ENCODE data around the gene RIPK1. TPM values are rescaled to one million over a fixed set of nuclear protein-coding genes. Genes with fewer than 3 reads are reported as not detected.

The RIPK1 gene
- total and polyA plus RNA-seq, 9 of the 15 experiments (the other 6 are each of a cell fraction or from before 2014, with no cell fraction given) = 3.8 to 24.9 (median 17.7) TPM

DNA sequence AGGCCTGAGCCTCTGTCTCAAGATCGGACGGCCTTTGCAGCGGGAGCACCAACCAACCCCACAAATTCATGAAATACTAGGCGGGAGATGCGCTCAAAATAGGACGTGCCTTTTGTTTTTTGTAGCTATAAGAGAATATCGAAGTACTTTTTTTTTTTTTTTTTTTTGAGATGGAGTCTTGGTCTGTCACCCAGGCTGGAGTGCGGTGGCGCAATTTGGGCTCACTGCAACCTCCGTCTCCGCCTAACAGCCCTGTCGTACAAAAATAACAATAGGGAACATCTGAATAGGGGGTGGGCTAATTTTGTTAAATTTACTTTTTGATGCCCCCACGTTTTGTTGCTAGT is 94.9 kb downstream of the RIPK1 start (continued):
- TF ChIP-seq, protein P1, sequence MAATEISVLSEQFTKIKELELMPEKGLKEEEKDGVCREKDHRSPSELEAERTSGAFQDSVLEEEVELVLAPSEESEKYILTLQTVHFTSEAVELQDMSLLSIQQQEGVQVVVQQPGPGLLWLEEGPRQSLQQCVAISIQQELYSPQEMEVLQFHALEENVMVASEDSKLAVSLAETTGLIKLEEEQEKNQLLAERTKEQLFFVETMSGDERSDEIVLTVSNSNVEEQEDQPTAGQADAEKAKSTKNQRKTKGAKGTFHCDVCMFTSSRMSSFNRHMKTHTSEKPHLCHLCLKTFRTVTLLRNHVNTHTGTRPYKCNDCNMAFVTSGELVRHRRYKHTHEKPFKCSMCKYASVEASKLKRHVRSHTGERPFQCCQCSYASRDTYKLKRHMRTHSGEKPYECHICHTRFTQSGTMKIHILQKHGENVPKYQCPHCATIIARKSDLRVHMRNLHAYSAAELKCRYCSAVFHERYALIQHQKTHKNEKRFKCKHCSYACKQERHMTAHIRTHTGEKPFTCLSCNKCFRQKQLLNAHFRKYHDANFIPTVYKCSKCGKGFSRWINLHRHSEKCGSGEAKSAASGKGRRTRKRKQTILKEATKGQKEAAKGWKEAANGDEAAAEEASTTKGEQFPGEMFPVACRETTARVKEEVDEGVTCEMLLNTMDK (IDR thresholded peaks at IDR 0.05; ENCODE audit: borderline replicate concordance, insufficient read depth, low read depth, low read length, poor library complexity, severe bottlenecking) = no peak
- TF ChIP-seq HDAC1 (IDR thresholded peaks at IDR 0.05) = 0 out of 4 replicates have a peak, but pooled peaks of 1 of the 2 experiments have one; percentile 7
- TF ChIP-seq, protein P2, sequence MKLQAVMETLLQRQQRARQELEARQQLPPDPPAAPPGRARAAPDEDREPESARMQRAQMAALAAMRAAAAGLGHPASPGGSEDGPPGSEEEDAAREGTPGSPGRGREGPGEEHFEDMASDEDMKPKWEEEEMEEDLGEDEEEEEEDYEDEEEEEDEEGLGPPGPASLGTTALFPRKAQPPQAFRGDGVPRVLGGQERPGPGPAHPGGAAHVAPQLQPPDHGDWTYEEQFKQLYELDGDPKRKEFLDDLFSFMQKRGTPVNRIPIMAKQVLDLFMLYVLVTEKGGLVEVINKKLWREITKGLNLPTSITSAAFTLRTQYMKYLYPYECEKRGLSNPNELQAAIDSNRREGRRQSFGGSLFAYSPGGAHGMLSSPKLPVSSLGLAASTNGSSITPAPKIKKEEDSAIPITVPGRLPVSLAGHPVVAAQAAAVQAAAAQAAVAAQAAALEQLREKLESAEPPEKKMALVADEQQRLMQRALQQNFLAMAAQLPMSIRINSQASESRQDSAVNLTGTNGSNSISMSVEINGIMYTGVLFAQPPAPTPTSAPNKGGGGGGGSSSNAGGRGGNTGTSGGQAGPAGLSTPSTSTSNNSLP (IDR thresholded peaks at IDR 0.05; ENCODE audit: borderline replicate concordance, low read depth, low read length) = no peak
- TF ChIP-seq, protein P3, sequence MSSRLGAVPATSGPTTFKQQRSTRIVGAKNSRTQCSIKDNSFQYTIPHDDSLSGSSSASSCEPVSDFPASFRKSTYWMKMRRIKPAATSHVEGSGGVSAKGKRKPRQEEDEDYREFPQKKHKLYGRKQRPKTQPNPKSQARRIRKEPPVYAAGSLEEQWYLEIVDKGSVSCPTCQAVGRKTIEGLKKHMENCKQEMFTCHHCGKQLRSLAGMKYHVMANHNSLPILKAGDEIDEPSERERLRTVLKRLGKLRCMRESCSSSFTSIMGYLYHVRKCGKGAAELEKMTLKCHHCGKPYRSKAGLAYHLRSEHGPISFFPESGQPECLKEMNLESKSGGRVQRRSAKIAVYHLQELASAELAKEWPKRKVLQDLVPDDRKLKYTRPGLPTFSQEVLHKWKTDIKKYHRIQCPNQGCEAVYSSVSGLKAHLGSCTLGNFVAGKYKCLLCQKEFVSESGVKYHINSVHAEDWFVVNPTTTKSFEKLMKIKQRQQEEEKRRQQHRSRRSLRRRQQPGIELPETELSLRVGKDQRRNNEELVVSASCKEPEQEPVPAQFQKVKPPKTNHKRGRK (tag; IDR thresholded peaks at IDR 0.05) = no peak
- no peak; the same call in 1 of the 2 replicates for TF ChIP-seq SMARCC2 (IDR thresholded peaks at IDR 0.05; ENCODE audit: low read depth)
- TF ChIP-seq, protein P4, sequence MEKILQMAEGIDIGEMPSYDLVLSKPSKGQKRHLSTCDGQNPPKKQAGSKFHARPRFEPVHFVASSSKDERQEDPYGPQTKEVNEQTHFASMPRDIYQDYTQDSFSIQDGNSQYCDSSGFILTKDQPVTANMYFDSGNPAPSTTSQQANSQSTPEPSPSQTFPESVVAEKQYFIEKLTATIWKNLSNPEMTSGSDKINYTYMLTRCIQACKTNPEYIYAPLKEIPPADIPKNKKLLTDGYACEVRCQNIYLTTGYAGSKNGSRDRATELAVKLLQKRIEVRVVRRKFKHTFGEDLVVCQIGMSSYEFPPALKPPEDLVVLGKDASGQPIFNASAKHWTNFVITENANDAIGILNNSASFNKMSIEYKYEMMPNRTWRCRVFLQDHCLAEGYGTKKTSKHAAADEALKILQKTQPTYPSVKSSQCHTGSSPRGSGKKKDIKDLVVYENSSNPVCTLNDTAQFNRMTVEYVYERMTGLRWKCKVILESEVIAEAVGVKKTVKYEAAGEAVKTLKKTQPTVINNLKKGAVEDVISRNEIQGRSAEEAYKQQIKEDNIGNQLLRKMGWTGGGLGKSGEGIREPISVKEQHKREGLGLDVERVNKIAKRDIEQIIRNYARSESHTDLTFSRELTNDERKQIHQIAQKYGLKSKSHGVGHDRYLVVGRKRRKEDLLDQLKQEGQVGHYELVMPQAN (IDR thresholded peaks at IDR 0.05; ENCODE audit: borderline replicate concordance) = peak; percentile 26; the same call in 1 of the 2 replicates
- TF ChIP-seq ZNF766 (CRISPR knock-in tag; conservative IDR thresholded peaks at IDR 0.05) = peak; percentile 82; the same call in 1 of the 2 replicates
- TF ChIP-seq BRD4 (IDR thresholded peaks at IDR 0.05) = no peak
- no peak for TF ChIP-seq KHSRP (IDR thresholded peaks at IDR 0.05)
- no peak for TF ChIP-seq BRCA1 (IDR thresholded peaks at IDR 0.05)
- no peak for TF ChIP-seq BRCA1 (CRISPR knock-in tag; IDR thresholded peaks at IDR 0.05)
- no peak for TF ChIP-seq ZKSCAN8 (CRISPR knock-in tag; IDR thresholded peaks at IDR 0.05)
- TF ChIP-seq KLF6 (CRISPR knock-in tag; IDR thresholded peaks at IDR 0.05; ENCODE audit: borderline replicate concordance) = peak; percentile 24; the same call in 1 of the 2 replicates
- peak; percentile 38; the same call in 1 of the 2 replicates for TF ChIP-seq HDGF (IDR thresholded peaks at IDR 0.05)
- TF ChIP-seq, protein P5, sequence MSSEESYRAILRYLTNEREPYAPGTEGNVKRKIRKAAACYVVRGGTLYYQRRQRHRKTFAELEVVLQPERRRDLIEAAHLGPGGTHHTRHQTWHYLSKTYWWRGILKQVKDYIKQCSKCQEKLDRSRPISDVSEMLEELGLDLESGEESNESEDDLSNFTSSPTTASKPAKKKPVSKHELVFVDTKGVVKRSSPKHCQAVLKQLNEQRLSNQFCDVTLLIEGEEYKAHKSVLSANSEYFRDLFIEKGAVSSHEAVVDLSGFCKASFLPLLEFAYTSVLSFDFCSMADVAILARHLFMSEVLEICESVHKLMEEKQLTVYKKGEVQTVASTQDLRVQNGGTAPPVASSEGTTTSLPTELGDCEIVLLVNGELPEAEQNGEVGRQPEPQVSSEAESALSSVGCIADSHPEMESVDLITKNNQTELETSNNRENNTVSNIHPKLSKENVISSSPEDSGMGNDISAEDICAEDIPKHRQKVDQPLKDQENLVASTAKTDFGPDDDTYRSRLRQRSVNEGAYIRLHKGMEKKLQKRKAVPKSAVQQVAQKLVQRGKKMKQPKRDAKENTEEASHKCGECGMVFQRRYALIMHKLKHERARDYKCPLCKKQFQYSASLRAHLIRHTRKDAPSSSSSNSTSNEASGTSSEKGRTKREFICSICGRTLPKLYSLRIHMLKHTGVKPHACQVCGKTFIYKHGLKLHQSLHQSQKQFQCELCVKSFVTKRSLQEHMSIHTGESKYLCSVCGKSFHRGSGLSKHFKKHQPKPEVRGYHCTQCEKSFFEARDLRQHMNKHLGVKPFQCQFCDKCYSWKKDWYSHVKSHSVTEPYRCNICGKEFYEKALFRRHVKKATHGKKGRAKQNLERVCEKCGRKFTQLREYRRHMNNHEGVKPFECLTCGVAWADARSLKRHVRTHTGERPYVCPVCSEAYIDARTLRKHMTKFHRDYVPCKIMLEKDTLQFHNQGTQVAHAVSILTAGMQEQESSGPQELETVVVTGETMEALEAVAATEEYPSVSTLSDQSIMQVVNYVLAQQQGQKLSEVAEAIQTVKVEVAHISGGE (CRISPR knock-in tag; IDR thresholded peaks at IDR 0.05) = 0 out of 6 replicates have a peak, but pooled peaks of 1 of the 3 experiments have one; percentile 50
- TF ChIP-seq NFRKB (IDR thresholded peaks at IDR 0.05; ENCODE audit: low read depth) = peak; percentile 51
- 0 out of 2 replicates have a peak, but pooled peaks have one; percentile 22 for TF ChIP-seq XRCC5 (IDR thresholded peaks at IDR 0.05; ENCODE audit: low read depth, low read length)
